Body of pancreas (tissue), 4 donors: ENCODE data around the gene PTPRF.

Experiments
- POLR2A ChIP-seq, 3 donors: fragments of 450-650 bp; IDR thresholded peaks; one replicate each; pipeline ENCODE4 v1.6.1; 2016; ENCODE audit warnings: antibody characterized with exemption in 3 of 3, mild to moderate bottlenecking in 2 of 3
- TF ChIP-seq, protein P1 (sequence below), 7 experiments: fragments of 450-650 bp in 4 of 7; fragments of 200-600 bp in 3 of 7; sonication (generic) in 3 of 7; IDR thresholded peaks; one replicate each; pipeline ENCODE4 v1.5.1; 2016 to 2019; ENCODE audit warnings: antibody characterized with exemption in 7 of 7

DNA sequence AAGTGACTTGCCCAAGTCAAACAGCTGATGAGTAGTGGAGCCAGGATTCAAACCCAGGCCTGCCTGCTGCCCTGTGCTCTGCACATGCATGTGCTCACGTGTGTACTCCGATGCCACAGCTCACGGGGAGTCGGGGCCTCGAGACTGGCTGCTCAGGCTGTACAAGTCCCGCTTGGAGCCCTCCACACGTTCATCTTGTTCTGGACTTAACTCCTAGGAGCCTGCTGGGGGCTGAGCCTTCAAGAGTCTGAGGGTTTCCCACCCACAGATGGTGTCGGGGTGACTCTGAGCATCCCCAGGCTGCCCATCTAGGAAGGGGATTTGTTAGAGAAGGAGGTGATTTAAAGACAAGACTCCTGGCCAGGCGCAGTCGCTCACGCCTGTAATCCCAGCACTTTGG lies 83.5 kb downstream of the PTPRF start:
- TF ChIP-seq, protein P1, sequence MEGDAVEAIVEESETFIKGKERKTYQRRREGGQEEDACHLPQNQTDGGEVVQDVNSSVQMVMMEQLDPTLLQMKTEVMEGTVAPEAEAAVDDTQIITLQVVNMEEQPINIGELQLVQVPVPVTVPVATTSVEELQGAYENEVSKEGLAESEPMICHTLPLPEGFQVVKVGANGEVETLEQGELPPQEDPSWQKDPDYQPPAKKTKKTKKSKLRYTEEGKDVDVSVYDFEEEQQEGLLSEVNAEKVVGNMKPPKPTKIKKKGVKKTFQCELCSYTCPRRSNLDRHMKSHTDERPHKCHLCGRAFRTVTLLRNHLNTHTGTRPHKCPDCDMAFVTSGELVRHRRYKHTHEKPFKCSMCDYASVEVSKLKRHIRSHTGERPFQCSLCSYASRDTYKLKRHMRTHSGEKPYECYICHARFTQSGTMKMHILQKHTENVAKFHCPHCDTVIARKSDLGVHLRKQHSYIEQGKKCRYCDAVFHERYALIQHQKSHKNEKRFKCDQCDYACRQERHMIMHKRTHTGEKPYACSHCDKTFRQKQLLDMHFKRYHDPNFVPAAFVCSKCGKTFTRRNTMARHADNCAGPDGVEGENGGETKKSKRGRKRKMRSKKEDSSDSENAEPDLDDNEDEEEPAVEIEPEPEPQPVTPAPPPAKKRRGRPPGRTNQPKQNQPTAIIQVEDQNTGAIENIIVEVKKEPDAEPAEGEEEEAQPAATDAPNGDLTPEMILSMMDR (IDR thresholded peaks at IDR 0.05): no peak
- TF ChIP-seq POLR2A (IDR thresholded peaks at IDR 0.05): no peak
